GM19025 (cell line): Measurements from ENCODE around the gene S100A11.

Source experiments
- ATAC-seq: cut with Tn5 transposase; IDR thresholded peaks from one replicate; pipeline ENCODE4 v1.9.1; 2021; ENCODE audit warnings: mild to moderate bottlenecking, low read depth, moderate library complexity; ENCODE audit not compliant: unreplicated experiment

The S100A11 gene

DNA sequence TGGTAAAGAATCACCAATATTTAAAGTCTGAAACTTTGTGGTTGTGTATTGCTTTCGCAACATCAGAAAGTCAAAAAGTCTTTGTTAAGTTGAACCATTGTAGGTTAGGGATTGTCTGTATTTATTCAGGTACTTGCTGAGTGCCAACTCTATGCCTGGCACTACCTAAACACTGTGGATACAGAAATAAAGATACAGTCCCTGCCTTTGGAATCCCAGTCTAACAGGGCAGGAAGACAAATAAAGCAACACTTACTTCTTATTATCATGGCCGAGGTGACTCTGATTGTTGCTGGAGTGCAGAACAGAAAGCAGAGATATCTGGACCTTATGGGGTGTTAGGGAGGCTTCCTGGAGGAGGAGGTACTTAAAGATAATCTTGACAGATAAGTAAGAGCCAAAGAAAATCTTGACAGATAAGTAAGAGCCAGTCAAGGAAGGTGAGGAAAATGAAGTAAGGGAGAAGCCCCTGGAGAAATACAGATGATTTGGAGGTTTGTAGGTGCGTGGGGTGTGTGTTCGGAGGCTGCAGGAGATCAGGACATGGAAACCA lies 31.4 kb downstream of the S100A11 start:
- ATAC-seq: no peak

DNA sequence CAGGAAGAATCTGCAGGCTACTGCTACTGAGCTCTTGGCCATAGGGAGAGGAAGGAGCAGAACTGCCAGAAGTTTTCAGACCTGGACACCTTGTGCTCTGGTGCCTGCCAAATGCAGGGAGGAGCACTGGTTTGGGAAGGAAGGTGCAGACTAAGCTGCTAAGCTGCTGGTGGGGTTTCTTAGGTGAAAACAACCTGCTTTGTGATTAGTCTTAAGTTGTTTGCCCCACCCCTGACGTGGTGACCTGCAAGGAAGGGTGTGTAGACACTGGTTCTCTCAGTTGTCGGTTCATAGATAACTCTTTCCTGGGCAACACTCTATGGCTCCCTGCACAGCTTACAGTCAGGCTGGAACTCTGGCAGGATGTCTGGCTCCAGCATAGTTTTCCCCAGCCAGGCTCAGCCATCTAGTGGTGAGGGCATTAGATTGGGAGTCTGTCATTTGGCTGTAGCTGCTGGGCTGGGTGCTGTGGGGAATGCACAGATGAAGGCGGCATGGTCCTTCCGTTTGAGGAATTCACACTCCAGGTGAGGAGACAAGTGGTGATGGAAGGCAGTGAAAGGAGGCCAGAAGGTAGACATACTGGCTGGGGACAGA lies 32.9 kb downstream of the S100A11 start:
- ATAC-seq: no peak

DNA sequence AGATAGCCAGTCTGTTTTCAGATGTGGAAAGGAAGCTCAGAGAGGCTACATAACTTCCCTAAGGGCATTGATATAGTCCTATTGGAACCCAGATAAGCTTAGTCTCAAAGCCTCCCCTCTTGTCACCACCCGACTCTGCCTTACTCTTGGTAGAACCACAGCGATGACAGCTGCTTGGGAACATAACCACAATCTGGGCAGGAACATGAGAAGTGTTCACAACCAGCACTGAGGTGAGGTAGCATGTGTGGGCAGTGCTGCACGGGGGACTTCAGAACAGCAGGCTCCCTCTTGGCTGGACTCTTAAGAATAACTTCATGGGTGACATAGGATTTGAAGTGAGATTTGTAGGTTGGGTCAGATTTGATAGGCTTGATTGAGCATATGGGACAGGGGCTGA lies 33.8 kb downstream of the S100A11 start:
- no peak for ATAC-seq

DNA sequence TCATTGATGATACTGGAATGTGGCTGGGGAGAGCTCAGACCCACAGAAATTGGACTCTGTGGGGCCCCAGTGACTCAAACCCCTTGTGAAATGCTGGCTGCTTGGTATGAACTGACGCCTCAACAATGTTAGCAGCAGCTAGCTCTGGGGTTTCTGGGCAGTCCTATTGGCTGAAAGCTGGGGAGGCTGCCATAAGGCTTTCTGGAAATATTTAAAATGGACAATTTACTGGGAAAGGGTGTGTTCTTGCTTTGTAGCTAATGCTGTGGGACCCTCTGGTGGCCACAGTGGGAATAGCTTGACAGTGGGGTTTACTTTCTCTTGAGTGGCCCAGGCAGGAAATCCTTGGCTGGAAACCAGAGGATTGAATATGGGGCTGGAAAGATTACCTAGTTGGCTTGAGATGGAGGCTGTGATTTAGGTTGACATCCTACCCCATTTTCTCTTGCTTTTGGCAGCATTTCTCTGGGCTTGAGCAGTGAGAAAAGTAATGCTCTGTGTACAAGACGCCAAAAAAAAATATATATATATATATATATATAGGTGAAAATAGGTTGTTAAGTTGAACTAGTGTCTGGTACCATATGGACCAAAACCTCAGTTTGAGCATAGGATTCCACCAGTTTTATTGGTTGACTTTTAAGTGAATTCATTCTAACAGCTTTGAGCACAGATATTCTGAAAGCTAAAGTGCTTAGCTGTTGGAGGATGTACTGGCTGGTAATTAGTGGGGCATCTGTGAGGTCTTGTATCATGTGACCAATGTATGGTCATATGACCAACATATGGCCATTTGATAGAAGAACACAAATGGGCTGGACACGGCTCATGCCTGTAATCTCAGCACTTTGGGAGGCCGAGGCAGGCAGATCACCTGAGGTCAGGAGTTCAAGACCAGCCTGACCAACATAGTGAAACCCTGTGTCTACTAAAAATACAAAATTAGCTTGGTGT lies 34.9 kb downstream of the S100A11 start:
- no peak for ATAC-seq

DNA sequence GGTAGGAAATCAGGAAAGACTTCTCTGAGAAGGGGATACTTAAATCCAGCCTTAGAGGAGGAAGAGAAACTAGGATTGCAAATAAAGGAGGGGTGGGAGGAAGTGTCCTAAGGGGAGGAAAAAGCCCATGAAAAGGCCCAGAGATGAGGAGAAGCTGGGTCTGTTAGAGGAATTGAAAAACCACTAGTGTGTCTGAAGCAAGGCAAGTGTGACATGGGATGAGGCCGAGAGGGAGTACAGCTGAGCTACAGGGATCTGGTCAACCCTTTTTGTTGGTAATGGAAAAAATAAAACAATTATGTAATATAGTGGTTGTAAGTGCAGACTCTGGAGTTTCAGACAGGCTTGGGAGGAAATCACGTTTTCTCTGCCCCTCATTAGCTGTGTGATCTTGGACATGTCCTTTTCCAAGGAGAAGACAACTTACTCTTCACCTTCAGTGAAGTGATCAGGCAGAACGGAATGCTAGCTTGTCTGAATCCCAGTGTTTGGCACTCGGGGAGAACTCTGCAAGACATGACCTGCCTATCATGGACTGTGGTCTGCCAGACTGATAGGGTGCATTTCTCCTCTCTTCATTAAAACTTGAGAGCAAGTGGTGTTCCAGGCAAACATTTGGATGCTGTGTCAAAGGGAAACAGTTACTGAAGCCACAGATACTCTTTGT lies 35.7 kb downstream of the S100A11 start:
- ATAC-seq: no peak

DNA sequence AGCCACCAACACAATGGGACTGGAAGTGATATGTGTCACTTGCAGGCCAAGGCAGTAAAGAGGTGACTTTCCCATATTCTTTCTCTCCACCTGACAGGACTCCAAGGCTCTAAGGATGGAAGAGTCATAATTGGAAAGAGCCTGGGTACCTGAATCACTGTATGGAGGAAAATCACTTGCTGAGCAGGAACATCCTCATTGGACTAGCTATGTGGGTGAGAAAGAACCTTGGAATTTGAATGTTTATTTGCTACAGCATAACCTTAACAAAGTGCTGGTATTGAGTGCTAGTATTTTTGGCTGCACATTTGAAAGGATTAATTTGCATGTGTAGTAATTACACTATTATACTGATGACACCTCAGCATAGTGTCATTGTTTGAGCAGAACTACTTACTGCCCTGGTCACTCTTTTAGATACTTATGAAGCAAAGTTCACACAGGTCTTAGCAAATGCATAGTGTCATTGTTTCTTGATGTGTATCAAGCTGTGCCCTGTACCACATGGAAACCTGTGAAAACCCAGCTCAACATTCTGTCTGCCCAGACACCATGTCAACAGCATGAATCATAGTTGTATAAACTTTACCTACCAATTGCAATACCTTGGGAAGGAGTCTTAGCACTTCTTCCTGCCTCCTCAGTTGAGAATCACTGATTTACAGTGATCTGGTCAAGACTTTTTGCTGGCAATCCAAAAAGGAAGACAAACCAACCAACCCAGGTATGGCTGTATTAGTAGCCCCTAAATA lies 38.0 kb downstream of the S100A11 start:
- no peak for ATAC-seq

DNA sequence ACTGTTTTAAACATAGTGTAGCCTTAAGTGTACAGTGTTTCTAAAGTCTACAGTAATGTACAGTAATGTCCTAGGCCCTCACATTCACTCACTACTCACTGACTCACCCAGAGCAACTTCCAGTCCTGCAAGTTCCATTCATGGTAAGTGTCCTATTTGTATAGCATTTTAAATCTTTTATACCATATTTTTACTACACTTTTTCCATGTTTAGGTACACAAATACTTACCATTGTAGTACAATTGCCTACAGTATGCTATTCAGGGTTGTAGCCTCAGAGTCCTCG lies 39.6 kb downstream of the S100A11 start:
- no peak for ATAC-seq

DNA sequence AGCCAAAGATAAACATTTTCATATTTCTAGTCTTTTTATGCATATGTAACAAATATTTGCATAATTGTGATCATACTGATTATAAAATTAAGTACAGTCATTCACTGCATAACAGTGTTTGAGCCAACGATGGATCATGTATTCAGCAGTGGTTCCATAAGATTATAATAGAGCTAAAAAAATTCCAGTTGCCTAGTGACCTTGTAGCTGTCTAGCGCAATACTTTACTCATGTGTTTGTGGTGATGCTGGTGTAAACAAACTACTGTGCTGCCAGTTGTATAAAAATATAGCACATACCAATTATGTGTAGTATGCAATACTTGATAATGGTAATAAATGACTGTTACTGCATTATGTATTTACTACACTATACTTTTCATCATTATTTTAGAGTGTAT lies 41.0 kb downstream of the S100A11 start:
- ATAC-seq: no peak

DNA sequence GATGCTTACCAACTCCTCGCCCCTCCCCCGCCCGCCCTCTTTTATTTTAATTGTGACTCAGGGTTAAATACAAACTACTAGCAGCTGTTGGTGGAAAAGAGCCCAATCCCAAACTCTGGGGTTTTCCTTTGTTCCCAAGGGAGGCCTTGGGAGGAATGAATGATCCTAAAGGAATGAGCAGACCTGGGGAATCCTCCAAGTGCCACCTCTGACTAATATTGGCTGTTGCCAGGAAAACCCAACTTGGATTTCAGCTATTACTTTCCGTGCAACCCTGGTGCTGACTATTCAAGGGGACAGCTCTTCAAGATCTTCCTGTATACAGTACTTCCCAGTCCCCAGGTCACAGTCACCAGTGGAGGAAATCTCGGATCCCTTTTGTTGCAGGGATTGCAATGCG lies 41.8 kb downstream of the S100A11 start:
- ATAC-seq: no peak

DNA sequence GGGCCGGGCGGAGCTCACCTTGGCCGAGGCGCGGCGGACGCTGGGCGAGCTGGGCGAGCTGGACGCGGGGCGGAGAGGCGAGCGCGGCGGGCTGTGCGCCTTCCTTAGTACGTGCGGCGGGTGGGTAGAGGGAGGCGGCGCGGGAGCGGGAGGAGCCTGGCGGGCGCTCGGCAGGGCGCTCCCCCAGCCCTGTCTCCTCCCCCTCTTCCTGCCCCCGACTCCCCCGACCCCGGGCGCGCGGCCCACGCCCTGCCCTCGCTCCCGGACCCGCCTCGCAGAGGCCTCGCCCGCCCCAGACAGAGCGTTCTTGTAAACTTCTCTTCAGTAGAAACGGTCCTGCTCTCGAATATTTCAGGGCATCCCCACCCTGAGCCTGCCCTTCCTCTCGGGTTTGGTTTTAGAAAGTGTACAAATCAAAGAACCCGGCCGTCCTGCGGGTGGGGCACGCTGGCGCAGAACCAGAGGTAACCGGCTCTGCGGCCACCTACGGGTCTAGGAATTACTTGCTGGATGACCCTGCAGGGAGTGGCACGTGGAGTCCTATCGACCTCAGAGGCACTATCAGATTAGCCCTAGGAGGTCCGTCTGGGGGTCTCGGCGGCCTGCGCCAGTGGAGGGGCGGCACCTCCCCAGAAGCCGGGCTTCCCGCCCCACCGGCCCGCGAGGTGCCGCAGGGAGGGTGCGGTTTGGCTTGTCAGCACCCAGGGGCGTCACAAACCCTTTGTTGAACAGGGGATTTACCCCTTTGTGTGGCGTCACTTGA lies 42.9 kb downstream of the S100A11 start, which contains the start of gene S100A10:
Gene S100A10 (minus strand): TSS at position 126 of the 763 bp plus-strand sequence. CDS start 7,629 bp downstream, outside the sequence.
- no peak for ATAC-seq

DNA sequence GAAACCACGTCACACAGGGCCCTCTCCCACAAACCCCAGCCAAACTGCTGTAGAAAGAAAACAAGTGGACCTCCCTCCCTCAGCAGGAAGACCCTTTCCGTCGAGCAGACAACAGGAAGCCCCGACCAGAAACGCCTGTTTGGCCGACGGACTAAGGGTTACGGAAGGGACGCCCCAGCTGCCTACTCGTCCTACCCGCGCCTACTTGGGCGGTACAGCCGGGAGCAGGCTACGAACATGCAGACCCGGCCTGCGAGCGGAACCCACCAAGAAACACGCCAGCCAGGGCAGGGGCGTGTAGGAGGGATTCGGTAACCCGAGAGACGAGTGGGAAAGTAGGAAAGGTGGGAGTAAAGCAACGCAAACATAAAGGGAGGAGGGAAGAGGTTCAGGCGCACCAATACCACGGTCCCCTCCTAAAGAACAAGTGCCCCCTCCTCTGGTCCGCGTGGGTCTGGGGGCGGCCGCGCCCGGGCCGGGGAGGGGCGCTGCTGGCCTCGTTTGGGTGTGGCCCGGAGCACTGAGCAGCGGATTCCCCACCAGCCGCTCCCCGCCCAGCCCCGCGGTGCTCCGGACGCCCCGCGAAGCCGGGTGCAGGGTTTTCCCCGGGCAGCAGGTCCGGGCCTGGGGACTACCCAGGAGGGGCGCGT lies 43.6 kb downstream of the S100A11 start:
- no peak for ATAC-seq

DNA sequence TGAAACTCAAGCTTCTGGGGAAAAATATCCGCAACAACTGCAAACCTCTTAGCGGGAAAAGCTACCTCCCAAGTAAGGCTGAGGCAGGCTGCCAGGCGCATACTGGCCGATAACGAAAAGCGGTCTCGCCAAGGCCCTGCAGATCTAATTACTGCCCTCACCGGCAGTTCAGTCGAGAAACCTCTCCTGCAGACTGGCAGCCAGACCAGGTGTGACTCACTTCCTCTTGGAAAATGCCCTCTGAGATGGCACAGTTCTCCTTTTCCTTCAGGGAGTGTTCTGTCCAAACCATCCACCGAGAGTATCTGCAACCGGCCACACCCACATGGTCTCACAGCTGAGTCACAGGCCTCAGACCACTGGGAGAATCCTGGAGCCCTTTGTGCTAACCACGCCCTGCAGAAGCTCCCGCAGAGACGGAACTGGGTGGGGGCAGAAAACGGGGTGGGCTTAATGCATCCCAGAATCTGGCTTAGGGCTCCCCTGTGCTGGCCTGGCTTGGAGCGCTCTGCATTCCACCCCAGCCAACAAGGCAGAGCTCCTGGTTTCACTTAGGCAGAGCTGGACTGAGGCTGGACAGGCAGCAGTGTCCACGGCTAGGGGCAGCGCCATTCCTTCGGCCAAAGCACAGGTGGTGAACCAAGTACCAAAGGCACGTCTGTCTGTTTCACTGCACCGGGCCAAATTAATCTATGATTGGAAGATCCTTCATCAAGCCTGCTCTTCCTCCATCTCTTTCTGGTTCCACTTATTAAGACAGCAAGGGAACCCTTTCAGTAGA lies 44.3 kb downstream of the S100A11 start:
- no peak for ATAC-seq

DNA sequence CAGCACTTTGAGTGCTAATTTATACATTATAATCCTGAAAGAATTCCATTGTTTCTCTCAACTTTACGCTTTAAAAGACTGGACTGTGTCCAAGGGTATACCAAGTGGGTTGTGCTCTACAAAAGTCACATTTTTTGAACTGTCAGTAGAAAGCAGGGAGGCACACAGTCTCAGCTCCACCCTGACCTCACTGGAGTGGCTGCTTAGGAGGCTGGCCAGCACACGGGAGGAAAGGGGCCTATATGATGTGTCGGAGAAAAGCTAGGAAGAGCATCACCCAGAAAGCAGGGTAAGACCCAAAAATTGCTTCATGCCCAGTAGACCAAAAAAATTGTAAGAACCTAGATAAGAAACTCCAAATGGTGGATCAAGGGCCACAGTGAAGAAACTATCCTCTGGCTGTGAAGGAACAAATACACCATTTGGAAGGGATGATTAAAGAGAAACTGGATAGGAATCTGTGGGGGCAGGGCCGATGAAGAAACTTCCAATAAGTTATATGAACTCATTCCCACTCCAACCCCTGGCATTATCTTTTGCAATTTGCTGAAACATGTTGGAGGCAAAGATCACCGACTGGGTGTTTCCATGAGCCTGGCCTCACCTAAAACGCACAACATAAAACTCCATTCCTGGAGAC lies 45.0 kb downstream of the S100A11 start:
- no peak for ATAC-seq

DNA sequence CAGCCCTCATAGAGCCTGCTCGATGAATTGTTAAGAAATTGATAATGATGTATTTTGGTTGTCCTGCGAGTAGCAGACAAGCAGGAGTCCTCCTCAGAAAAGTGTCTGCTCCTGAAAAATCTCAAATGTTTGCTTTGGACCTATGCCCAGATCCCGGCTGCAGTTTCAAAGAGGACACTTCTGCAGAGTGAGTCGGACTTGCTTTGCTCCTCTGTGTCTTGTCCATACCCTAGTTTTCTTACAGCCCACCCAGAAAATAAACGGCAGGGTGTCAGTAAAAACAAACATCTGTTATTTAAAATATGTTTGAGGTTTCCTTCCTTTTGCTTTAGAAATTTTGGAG lies 46.0 kb downstream of the S100A11 start:
- ATAC-seq: no peak

DNA sequence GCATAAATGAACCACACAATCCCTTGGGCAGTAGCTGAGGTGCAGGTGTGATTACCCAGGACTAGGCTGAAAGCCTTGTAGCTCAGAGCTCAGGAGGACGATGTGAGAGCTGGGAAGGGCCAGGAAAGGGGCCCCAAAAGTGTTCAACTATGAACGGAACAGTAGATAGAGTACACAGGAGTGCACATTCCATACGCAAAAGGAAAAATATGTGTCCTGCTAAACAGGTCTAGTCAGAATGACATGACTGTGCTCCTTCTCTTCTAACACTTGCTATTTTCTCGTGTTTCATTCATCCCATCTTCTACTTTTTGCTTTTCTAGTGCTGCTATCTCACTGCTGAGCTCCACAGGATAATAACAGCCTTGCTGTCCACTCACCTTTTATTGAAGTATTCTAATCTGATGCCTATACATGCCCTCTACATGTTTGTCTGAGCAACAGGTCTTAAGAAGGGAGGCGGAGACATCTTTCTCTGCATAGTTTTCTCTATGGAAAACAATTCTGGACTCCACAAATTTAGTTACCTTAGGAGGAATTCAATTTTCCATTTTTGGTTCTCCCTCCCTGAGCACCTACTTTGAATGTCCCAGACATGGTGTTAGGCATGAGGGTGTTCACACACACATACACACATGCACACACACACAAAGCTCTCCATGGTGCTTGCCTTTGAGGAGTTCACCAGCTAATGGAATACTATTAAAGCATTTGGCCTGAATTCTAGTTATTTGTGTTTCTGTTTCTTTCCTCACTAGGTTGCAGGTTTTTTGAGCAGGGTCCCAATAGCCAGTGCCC lies 46.5 kb downstream of the S100A11 start:
- no peak for ATAC-seq

DNA sequence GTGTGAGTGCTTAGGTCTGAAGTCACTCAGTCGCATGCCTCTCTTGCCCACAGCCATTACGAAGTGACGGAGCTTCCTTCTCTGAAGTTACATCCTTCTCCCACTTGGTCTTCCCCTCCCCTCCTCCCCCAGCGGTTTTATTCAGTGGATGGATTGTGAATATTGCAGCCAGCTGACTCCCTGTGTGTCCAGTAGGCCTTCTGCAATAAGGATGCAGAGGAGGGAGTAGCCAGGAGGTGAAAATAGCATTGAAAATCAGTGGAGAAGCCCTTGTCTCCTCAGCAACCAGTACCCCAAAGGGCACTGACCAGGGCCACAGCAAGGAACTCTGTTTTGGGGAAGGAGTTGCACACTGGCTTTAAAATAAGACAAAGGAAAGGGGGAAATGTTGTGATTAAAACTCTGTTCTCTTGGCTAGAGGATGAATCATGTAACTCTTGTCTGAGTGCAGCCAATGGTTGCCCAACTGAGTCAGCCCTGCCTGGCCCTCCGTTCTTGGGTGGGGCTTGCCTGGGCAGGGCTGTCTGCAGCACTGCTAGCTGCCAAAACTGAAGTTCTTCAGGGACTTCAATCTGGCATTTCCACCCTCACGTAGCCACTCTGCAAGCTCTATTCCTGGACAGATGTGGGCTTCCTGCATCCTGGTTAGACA lies 47.5 kb downstream of the S100A11 start:
- ATAC-seq: no peak

DNA sequence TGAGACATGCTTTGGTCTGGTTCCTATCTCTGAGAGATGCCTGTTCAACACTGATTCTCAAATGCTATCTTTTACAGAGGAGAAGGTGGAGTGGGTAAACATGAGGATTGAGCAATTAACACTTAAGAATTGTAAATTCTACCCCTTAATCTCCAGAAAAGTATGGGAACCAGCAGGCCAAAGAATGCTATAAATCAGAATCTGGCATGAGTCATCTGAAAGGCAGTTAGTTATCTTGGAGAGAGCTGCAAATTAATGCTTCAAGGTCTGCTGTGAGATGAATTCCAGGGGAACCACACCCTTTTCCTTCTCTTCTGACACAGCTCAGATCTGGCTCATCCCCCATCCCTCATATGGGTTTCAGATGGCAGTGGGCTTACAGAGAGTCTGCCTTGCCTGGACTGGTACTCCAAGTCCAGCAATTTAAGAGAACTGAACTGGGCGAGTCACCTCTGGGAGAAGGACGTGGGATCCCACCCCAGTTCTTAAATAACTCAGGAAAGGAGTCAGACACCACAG lies 48.3 kb downstream of the S100A11 start:
- no peak for ATAC-seq
